Ishikawa (cell line): ENCODE results near the gene CD48.

ENCODE experiments used
- CEBPB ChIP-seq: IDR thresholded peaks from 2 replicates; pipeline ENCODE4 v1.6.1; 2012
- CREB1 ChIP-seq: IDR thresholded peaks from 2 replicates; pipeline ENCODE4 v1.6.1; 2012; ENCODE audit warnings: low read depth
- EGR1 ChIP-seq: IDR thresholded peaks from 2 replicates; pipeline ENCODE4 v1.6.1; 2012
- EP300 ChIP-seq: IDR thresholded peaks from 2 replicates; pipeline ENCODE4 v1.6.1; 2012; ENCODE audit warnings: borderline replicate concordance
- FOXM1 ChIP-seq: IDR thresholded peaks from 2 replicates; pipeline ENCODE4 v1.6.1; 2012; ENCODE audit warnings: low read depth, borderline replicate concordance
- MAX ChIP-seq: IDR thresholded peaks from 2 replicates; pipeline ENCODE4 v1.6.1; 2012
- NFIC ChIP-seq: IDR thresholded peaks from 2 replicates; pipeline ENCODE4 v1.6.1; 2012
- RAD21 ChIP-seq: IDR thresholded peaks from 2 replicates; pipeline ENCODE4 v1.6.1; 2012; ENCODE audit warnings: low read depth
- REST ChIP-seq: IDR thresholded peaks from 2 replicates; pipeline ENCODE4 v1.6.1; 2012; ENCODE audit warnings: low read depth, mild to moderate bottlenecking
- TAF1 ChIP-seq: IDR thresholded peaks from 2 replicates; pipeline ENCODE4 v1.6.1; 2012; ENCODE audit warnings: low read depth, mild to moderate bottlenecking
- TCF12 ChIP-seq: IDR thresholded peaks from 2 replicates; pipeline ENCODE4 v1.6.1; 2012; ENCODE audit warnings: low read depth
- TEAD4 ChIP-seq: IDR thresholded peaks from 2 replicates; pipeline ENCODE4 v1.6.1; 2012
- USF1 ChIP-seq: IDR thresholded peaks from 2 replicates; pipeline ENCODE4 v1.6.1; 2012
- YY1 ChIP-seq: IDR thresholded peaks from 2 replicates; pipeline ENCODE4 v1.6.1; 2012; ENCODE audit warnings: low read depth
- ZBTB7A ChIP-seq: IDR thresholded peaks from 2 replicates; pipeline ENCODE4 v1.6.1; 2012; ENCODE audit warnings: low read depth

CD48 gene

GRCh38 chr1:160636076-160636475, 75.5 kb downstream of the CD48 start:
- TF ChIP-seq CEBPB (no peak), TAF1 (no peak), USF1 (no peak), TEAD4 (no peak), EP300 (no peak), NFIC (no peak), EGR1 (no peak), MAX (no peak), YY1 (no peak), TCF12 (no peak), REST (no peak), FOXM1 (no peak), CREB1 (no peak), RAD21 (no peak), ZBTB7A (no peak)

GRCh38 chr1:160634543-160635491, 76.8 kb downstream of the CD48 start:
- TF ChIP-seq TAF1: no peak
- no peak for TF ChIP-seq EP300
- no peak for TF ChIP-seq EGR1
- TF ChIP-seq NFIC: no peak
- TF ChIP-seq CREB1: no peak

GRCh38 chr1:160633330-160633903, 78.2 kb downstream of the CD48 start:
- TF ChIP-seq TEAD4: no peak
- TF ChIP-seq TCF12: no peak
- TF ChIP-seq ZBTB7A: no peak
- no peak for TF ChIP-seq CEBPB
- no peak for TF ChIP-seq MAX
- TF ChIP-seq FOXM1: no peak
- no peak for TF ChIP-seq EP300
- no peak for TF ChIP-seq TAF1
- no peak for TF ChIP-seq RAD21
- TF ChIP-seq EGR1: no peak
- no peak for TF ChIP-seq CREB1
- no peak for TF ChIP-seq NFIC
- no peak for TF ChIP-seq YY1
- no peak for TF ChIP-seq REST
- no peak for TF ChIP-seq USF1

- no peak for TF ChIP-seq RAD21
- TF ChIP-seq NFIC: no peak
These were observed 79.5 kb downstream of the CD48 start for GRCh38 chr1:160631983-160632625.

- no peak for TF ChIP-seq CREB1
- no peak for TF ChIP-seq EP300
- no peak for TF ChIP-seq TAF1
- TF ChIP-seq CEBPB: no peak
- no peak for TF ChIP-seq TCF12
These were observed 80.8 kb downstream of the CD48 start for GRCh38 chr1:160630523-160631451.
